Muscle of leg (tissue), 11 donors: Measurements from ENCODE around the gene BABAM2. TPM values are rescaled to one million over a fixed set of nuclear protein-coding genes. Genes with fewer than 3 reads are reported as not detected.
"Not testable (repeated sequence)": the region's sequence is repeated elsewhere in the genome, so short reads cannot be mapped to it uniquely, and the experiment has no call there.

Experiments used
- DNase-seq: peaks from one replicate; pipeline ENCODE4 v3.0.0; 2013
- H3K27ac ChIP-seq: one replicate; pipeline ENCODE4 v1.5.1; 2013; ENCODE audit warnings: mild to moderate bottlenecking, low read length, control low read depth
- H3K27me3 ChIP-seq: one replicate; pipeline ENCODE4 v1.6.1; 2013; ENCODE audit warnings: low read length; ENCODE audit not compliant: control insufficient read depth, insufficient read depth
- H3K36me3 ChIP-seq: one replicate; pipeline ENCODE4 v1.6.1; 2013; ENCODE audit warnings: low read length; ENCODE audit not compliant: control insufficient read depth, insufficient read depth
- H3K4me1 ChIP-seq: one replicate; pipeline ENCODE4 v1.6.1; 2013; ENCODE audit warnings: low read length; ENCODE audit not compliant: control insufficient read depth, insufficient read depth
- H3K4me3 ChIP-seq: one replicate; pipeline ENCODE4 v1.5.1; 2013; ENCODE audit warnings: low read length, control low read depth
- H3K9me3 ChIP-seq: replicated peaks from 2 replicates; pipeline ENCODE4 v1.6.1; 2013; ENCODE audit warnings: low read depth, low read length; ENCODE audit not compliant: control insufficient read depth
- WGBS: methylation state at CpG from one replicate; pipeline ENCODE4 v1.1.5; 2013; ENCODE audit warnings: missing lambda C conversion rate; ENCODE audit not compliant: insufficient coverage; 5-methylcytosine and 5-hydroxymethylcytosine counted together
- polyA plus RNA-seq, 8 donors: library from polyadenylated mRNA; unstranded; fragments of 120-200 nt; gene quantifications; one replicate each; pipeline versions ENCODE4 v1.2.1 to v1.2.3, GENCODE V29; 2013; ENCODE audit warnings: inconsistent platforms in 1 of 8, low replicate concordance in 1 of 8; ENCODE audit not compliant: insufficient read length in 8 of 8, insufficient read depth in 1 of 8
- total RNA-seq: library from RNA; stranded (reverse); fragments of 120-200 nt; gene quantifications from one replicate; pipeline ENCODE4 v1.2.4, GENCODE V29; 2013

BABAM2 gene
- total and polyA plus RNA-seq, 9 donors = 16.1 to 23.6 (median 21.4) TPM

- H3K4me3 ChIP-seq = no peak overlapping the region
- H3K27ac ChIP-seq = no peak overlapping the region
- no peak for DNase-seq
- no peaks in the 10 kb centered on the region for H3K36me3 ChIP-seq
- H3K27me3 ChIP-seq = no peaks in the 10 kb centered on the region
- peaks cover 4% of the 10 kb centered on the region for H3K9me3 ChIP-seq
- H3K4me1 ChIP-seq = no peaks in the 10 kb centered on the region
Observed at GRCh38 chr2:27855476-27855875, 35.1 kb upstream of the BABAM2 start.

GRCh38 chr2:27856386-27856785 lies 34.1 kb upstream of the BABAM2 start:
- Histone ChIP-seq H3K4me1 (no peaks in the 10 kb centered on the region), H3K27ac (no peak overlapping the region), H3K4me3 (no peak overlapping the region), H3K36me3 (no peaks in the 10 kb centered on the region), H3K27me3 (no peaks in the 10 kb centered on the region), H3K9me3 (peaks cover 4% of the 10 kb centered on the region)
- no peak for DNase-seq
- WGBS = 45% methylated on average over 3 of the region's 3 CpGs

- no peak overlapping the region for H3K4me3 ChIP-seq
- H3K27ac ChIP-seq = no peak overlapping the region
- no peaks in the 10 kb centered on the region for H3K27me3 ChIP-seq
- WGBS = no CpG with 5 or more reads among the region's 3 CpGs
- H3K36me3 ChIP-seq = no peaks in the 10 kb centered on the region
- no peak for DNase-seq
- H3K4me1 ChIP-seq = no peaks in the 10 kb centered on the region
- peaks cover 4% of the 10 kb centered on the region for H3K9me3 ChIP-seq
Observed at GRCh38 chr2:27856956-27857355, 33.6 kb upstream of the BABAM2 start.

GRCh38 chr2:27857417-27858172 lies 32.9 kb upstream of the BABAM2 start:
- WGBS = no CpG with 5 or more reads among the region's 4 CpGs

GRCh38 chr2:27860111-27860510 lies 30.4 kb upstream of the BABAM2 start:
- Histone ChIP-seq H3K9me3 (peaks cover 4% of the 10 kb centered on the region), H3K36me3 (no peaks in the 10 kb centered on the region), H3K27ac (no peak overlapping the region), H3K4me3 (no peak overlapping the region), H3K4me1 (no peaks in the 10 kb centered on the region), H3K27me3 (no peaks in the 10 kb centered on the region)
- no peak for DNase-seq

More at GRCh38 chr2:27857417-27858172, 32.9 kb upstream of the BABAM2 start:
- Histone ChIP-seq H3K4me1 (no peaks in the 10 kb centered on the region), H3K27me3 (no peaks in the 10 kb centered on the region), H3K9me3 (peaks cover 4% of the 10 kb centered on the region), H3K27ac (no peak overlapping the region), H3K36me3 (no peaks in the 10 kb centered on the region), H3K4me3 (no peak overlapping the region)
- DNase-seq = no peak

- Histone ChIP-seq H3K9me3 (no peaks in the 10 kb centered on the region), H3K4me1 (no peaks in the 10 kb centered on the region), H3K4me3 (no peak overlapping the region), H3K27me3 (no peaks in the 10 kb centered on the region), H3K27ac (no peak overlapping the region), H3K36me3 (no peaks in the 10 kb centered on the region)
- WGBS = 33% methylated on average over 1 of the region's 1 CpG
- no peak for DNase-seq
Observed at GRCh38 chr2:27863146-27863545, 27.4 kb upstream of the BABAM2 start.

GRCh38 chr2:27863955-27864354 lies 26.6 kb upstream of the BABAM2 start:
- not testable (repeated sequence) for H3K4me3 ChIP-seq, H3K36me3 ChIP-seq, H3K9me3 ChIP-seq, H3K4me1 ChIP-seq, DNase-seq, H3K27ac ChIP-seq, H3K27me3 ChIP-seq
- no CpG with 5 or more reads among the region's 5 CpGs for WGBS

- H3K4me1 ChIP-seq = no peaks in the 10 kb centered on the region
- no peak overlapping the region for H3K27ac ChIP-seq
- no CpG with 5 or more reads among the region's 1 CpG for WGBS
- no peak for DNase-seq
- H3K4me3 ChIP-seq = no peak overlapping the region
- H3K27me3 ChIP-seq = no peaks in the 10 kb centered on the region
- no peaks in the 10 kb centered on the region for H3K9me3 ChIP-seq
- H3K36me3 ChIP-seq = no peaks in the 10 kb centered on the region
Observed at GRCh38 chr2:27866237-27866636, 24.3 kb upstream of the BABAM2 start.

GRCh38 chr2:27869763-27870162 lies 20.8 kb upstream of the BABAM2 start:
- WGBS = 100% methylated on average over 1 of the region's 6 CpGs
- H3K27ac ChIP-seq = no peak overlapping the region

GRCh38 chr2:27870724-27871123 lies 19.8 kb upstream of the BABAM2 start:
- Histone ChIP-seq H3K4me1 (peaks cover 4% of the 10 kb centered on the region), H3K27ac (no peak overlapping the region), H3K36me3 (peaks cover 2% of the 10 kb centered on the region), H3K4me3 (no peak overlapping the region), H3K27me3 (no peaks in the 10 kb centered on the region), H3K9me3 (peaks cover 2% of the 10 kb centered on the region)
- WGBS = 76% methylated on average over 3 of the region's 3 CpGs
- no peak for DNase-seq

More at GRCh38 chr2:27869763-27870162, 20.8 kb upstream of the BABAM2 start:
- Histone ChIP-seq H3K9me3 (no peaks in the 10 kb centered on the region), H3K4me1 (peaks cover 4% of the 10 kb centered on the region), H3K36me3 (peaks cover 2% of the 10 kb centered on the region), H3K27me3 (no peaks in the 10 kb centered on the region), H3K4me3 (no peak overlapping the region)
- DNase-seq = no peak

- peaks cover 4% of the 10 kb centered on the region for H3K4me1 ChIP-seq
- no peak for DNase-seq
- H3K27ac ChIP-seq = no peak overlapping the region
- no CpG with 5 or more reads among the region's 3 CpGs for WGBS
- peaks cover 7% of the 10 kb centered on the region for H3K9me3 ChIP-seq
- no peak overlapping the region for H3K4me3 ChIP-seq
- H3K27me3 ChIP-seq = no peaks in the 10 kb centered on the region
- H3K36me3 ChIP-seq = peaks cover 2% of the 10 kb centered on the region
Observed at GRCh38 chr2:27871802-27872201, 18.7 kb upstream of the BABAM2 start.
